Suprapubic skin (tissue), 4 donors: ENCODE measurements around the gene ZNF275.

Experiments used
- CTCF ChIP-seq, 2 donors: fragments of 200-600 bp in 1 of 2; fragments of 450-650 bp in 1 of 2; sonication (generic) in 1 of 2; IDR thresholded peaks; one replicate each; pipeline ENCODE4 v1.5.1; 2016 to 2019; ENCODE audit warnings: antibody characterized with exemption in 2 of 2, mild to moderate bottlenecking in 1 of 2, moderate library complexity in 1 of 2
- EP300 ChIP-seq: sonication (generic); formaldehyde crosslinking; IDR thresholded peaks from one replicate; pipeline ENCODE4 v1.6.1; 2017; ENCODE audit warnings: antibody characterized with exemption
- POLR2A ChIP-seq, 2 donors: fragments of 450-650 bp; IDR thresholded peaks; one replicate each; pipeline ENCODE4 v1.6.1; 2017; ENCODE audit warnings: antibody characterized with exemption in 2 of 2, mild to moderate bottlenecking in 2 of 2, moderate library complexity in 2 of 2
- POLR2AphosphoS5 ChIP-seq, 3 donors: sonication (generic); formaldehyde crosslinking; IDR thresholded peaks; one replicate each; pipeline ENCODE4 v1.6.1; 2017; ENCODE audit warnings: antibody characterized with exemption in 3 of 3

- no peak for TF ChIP-seq POLR2A (IDR thresholded peaks at IDR 0.05)
- no peak for TF ChIP-seq CTCF (IDR thresholded peaks at IDR 0.05)
- TF ChIP-seq EP300: no peak
- no peak for TF ChIP-seq POLR2AphosphoS5 (IDR thresholded peaks at IDR 0.05)
Observed at GRCh38 chrX:153366119-153366518, 32.2 kb downstream of the ZNF275 start.
